ENCODE data around the gene SLC44A2. TPM values are rescaled to one million over a fixed set of nuclear protein-coding genes. Genes with fewer than 3 reads are reported as not detected.

Gene SLC44A2
- polyA plus RNA-seq (2012; ENCODE audit: missing spikeins) = 27.4 TPM

DNA sequence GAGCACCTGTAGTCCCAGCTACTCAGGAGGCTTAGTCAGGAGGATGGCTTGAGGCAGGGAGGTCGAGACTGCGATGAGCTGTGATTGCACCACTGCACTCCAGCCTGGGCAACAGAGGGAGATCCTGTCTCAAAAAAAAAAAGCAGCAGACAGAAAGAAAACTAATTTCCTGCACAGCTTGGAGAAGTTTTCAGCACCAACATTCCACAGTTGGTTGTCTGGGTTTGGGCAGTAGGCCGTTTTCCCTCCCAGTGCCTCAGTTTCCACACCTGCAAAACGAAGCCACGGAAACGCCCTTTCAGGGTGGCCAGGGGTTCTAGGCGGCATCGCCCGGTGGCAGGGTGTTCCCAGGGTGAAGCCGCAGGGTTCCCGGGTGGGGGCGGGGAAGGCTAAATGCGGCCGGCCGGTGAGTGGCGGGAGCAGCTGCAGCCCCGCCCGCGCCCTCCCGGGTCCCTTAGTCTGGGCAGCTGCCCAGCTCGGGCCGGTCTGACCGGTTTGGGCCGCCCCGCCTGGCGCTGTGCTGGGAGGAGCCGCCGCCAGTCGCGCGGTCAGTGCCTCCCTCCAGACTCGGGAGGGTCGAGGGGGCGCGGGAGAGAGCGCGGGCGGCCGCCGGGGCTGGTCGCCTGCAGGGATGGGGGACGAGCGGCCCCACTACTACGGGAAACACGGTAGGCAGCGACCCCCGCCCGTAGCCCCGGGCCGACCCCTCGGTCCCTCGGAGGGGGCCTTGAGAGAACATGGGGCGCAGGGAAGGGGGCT is at the start of gene SLC44A2:
TSS of gene SLC44A2 (plus strand) at position 551 of the 759 bp plus-strand sequence. CDS start at position 632, 81 bp downstream.
- FAIRE-seq (no peak), DNase-seq (ENCODE audit: insufficient read length) (no peak)
- TF ChIP-seq POLR2AphosphoS5 (IDR thresholded peaks at IDR 0.05; ENCODE audit: low read depth, low read length) (no peak), TAF1 (IDR thresholded peaks at IDR 0.05; ENCODE audit: borderline replicate concordance, low read depth, low read length) (no peak), POLR2A (IDR thresholded peaks at IDR 0.05; ENCODE audit: low read depth, low read length) (no peak)

DNA sequence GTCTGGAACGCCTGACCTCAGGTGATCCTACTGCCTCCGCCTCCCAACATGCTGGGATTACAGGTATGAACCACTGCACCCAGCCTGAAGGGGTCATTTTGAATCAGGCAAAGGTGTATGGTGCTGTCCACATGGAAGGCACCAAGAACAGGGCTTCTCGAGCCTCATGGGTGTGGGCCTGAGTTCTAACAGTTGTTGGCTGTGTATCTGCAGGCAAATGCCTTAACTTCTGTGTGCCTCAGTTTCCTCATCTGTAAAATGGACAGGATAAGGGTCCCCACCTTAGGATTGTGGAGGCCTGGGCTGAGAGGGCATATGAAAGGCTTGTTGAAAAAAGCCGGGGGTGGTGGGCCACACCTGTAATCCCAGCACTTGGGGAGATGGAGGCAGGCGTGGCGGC is 47.4 kb upstream of the SLC44A2 start:
- FAIRE-seq (no peak), DNase-seq (ENCODE audit: insufficient read length) (no peak)
- TF ChIP-seq POLR2A (IDR thresholded peaks at IDR 0.05; ENCODE audit: low read depth, low read length) (no peak), POLR2AphosphoS5 (IDR thresholded peaks at IDR 0.05; ENCODE audit: low read depth, low read length) (no peak), TAF1 (IDR thresholded peaks at IDR 0.05; ENCODE audit: borderline replicate concordance, low read depth, low read length) (no peak)

DNA sequence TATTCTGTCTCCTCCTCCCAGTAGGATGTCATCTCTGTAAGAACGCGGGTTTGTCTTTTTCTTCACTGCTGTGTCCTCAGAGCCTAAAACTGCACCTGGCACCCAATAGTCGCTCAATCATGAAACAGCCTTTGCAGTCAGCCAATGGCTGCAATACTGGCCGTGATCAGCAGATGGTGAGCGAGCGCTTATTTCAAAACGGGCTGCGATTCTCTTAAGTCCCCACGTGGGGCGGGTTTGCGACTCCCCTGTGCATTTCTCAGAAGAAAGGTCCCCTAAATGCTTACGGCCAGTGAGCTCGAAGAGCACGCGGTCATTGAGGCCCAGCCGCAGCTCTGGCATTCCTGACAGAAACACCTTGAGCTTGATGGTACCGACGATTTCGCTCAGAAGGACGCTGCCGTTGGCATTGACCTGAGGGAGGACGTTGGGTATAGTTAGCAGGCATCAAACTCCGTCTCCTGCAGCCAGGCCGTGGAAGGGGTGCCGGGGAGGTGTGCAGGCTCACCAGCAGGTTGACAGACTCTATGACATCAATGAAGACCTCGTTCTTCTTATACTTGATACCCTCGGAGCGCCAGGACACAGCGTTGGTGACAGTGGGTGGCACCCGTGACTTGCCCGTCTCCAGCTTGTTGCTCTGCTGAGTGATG is 44.2 kb upstream of the SLC44A2 start:
- DNase-seq (ENCODE audit: insufficient read length) (peak; percentile 71), FAIRE-seq (peak; percentile 89)
- TF ChIP-seq TAF1 (IDR thresholded peaks at IDR 0.05; ENCODE audit: borderline replicate concordance, low read depth, low read length) = no peak
- no peak for TF ChIP-seq POLR2A (IDR thresholded peaks at IDR 0.05; ENCODE audit: low read depth, low read length)
- no peak for TF ChIP-seq POLR2AphosphoS5 (IDR thresholded peaks at IDR 0.05; ENCODE audit: low read depth, low read length)

DNA sequence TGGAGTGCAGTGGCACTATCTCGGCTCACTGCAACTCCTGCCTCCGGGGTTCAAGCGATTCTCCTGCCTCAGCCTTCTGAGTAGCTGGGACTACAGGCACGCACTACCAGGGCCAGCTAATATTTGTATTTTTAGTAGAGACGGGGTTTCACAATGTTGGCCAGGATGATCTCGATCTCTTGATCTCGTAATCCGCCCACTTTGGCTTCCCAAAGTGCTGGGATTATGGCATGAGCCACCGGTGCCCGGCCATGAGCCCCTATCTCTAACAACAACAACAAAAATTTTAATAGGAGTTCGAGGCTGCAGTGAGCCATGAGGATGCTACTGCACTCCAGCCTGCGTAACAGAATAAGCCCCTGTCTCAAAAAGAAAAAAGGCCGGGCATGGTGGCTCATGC is 43.3 kb upstream of the SLC44A2 start:
- TF ChIP-seq TAF1 (IDR thresholded peaks at IDR 0.05; ENCODE audit: borderline replicate concordance, low read depth, low read length) (no peak), POLR2AphosphoS5 (IDR thresholded peaks at IDR 0.05; ENCODE audit: low read depth, low read length) (no peak)
- FAIRE-seq = no peak
- no peak for DNase-seq (ENCODE audit: insufficient read length)

DNA sequence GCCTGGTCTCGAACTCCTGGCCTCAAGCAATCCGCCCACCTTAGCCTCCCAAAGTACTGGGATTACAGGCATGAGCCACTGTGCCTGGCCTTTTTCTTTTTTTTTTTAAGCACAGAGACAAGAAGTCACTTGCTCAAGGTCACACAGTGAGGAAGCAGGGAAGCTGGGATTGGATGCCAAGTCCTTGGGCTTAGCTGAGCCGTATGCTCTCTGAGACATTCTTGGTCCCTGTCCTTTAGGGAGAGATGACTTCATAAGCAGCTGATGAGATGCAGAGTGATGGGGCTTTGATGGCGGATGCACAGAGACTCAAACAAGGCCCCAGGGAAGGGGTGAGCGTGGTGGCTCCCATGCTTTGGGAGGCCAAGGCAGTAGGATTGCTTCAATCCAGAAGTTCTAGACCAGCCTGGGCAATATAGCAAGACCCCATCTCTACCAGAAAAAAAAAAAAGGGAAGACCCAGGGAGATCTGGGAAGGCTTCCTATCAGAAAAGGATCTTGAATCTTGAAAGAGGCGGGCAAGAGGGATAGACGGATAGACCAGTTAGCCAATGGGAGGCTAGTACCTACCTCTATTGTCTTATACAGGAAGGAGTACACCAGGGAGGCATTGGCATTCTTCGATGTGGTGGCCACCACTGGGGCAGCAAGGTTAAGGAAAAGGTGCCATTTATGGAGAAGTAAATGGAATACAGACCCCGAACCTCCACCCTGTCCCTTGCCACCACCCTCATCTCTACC is 42.1 kb upstream of the SLC44A2 start:
- FAIRE-seq (no peak), DNase-seq (ENCODE audit: insufficient read length) (no peak)
- TF ChIP-seq POLR2AphosphoS5 (IDR thresholded peaks at IDR 0.05; ENCODE audit: low read depth, low read length) (no peak), TAF1 (IDR thresholded peaks at IDR 0.05; ENCODE audit: borderline replicate concordance, low read depth, low read length) (no peak), POLR2A (IDR thresholded peaks at IDR 0.05; ENCODE audit: low read depth, low read length) (no peak)

DNA sequence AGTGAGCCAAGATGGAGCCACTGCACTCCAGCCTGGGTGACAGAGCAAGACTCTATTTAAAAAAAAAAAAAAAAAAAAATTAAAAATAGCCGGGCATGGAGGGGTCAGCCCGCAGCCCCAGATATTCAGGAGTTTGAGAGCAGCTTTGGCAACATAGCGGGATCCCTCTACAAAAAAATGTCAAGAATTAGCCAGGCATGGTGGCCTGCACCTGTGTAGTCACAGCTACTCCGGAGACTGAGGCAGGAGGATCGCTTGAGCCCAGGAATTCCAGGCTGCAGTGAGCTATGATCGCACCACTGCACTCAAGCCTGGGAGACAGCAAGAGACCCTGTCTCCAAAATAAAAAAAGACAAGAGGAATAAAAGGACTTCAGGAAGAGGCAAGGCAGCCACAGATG is 39.0 kb upstream of the SLC44A2 start:
- TF ChIP-seq TAF1 (IDR thresholded peaks at IDR 0.05; ENCODE audit: borderline replicate concordance, low read depth, low read length) (no peak), POLR2A (IDR thresholded peaks at IDR 0.05; ENCODE audit: low read depth, low read length) (no peak), POLR2AphosphoS5 (IDR thresholded peaks at IDR 0.05; ENCODE audit: low read depth, low read length) (no peak)
- FAIRE-seq (no peak), DNase-seq (ENCODE audit: insufficient read length) (no peak)

DNA sequence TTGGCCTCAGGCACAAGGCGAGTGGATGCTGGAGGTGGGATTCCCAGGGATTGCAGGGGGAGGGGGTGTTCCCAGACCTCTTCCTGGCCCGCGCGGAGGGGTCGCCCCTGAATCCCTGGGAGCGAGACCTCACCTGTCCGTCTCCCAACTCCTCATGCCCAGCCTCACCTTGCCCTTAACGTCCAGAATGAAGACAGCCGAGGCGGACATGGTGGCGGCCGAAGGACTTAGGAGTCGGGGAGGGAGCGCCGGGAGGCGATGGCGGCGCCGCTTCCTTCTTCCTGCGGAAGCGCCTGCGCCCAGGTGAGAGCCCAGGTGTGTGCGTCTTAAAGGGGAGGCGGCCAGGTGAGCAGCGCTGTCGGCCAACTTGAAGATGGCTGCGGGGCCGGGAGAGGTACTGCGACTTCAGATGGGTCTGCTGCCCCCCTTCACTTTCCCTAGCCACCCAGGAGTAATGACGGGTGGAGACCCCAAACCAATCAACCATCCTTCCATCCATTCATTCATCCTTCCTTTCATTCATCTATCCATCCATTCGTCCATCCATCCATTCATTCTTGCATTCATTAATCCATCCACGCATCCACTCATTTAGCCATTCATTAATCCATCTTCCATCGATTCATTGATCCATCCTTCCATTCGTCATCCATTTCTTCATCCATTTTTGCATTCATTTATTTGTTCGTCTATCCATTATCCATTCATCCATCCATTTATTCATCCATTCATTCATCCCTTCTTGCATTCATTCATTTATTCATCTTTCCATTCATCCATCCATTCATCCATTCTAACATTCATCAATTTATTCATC is 38.1 kb upstream of the SLC44A2 start, which contains the start of gene AP1M2:
TSS of gene AP1M2 (minus strand) at position 291 of the 817 bp plus-strand sequence. CDS start at position 210, 81 bp downstream.
- TF ChIP-seq TAF1 (IDR thresholded peaks at IDR 0.05; ENCODE audit: borderline replicate concordance, low read depth, low read length) (no peak), POLR2A (IDR thresholded peaks at IDR 0.05; ENCODE audit: low read depth, low read length) (no peak), POLR2AphosphoS5 (IDR thresholded peaks at IDR 0.05; ENCODE audit: low read depth, low read length) (no peak)
- no peak for DNase-seq (ENCODE audit: insufficient read length)
- no peak for FAIRE-seq

DNA sequence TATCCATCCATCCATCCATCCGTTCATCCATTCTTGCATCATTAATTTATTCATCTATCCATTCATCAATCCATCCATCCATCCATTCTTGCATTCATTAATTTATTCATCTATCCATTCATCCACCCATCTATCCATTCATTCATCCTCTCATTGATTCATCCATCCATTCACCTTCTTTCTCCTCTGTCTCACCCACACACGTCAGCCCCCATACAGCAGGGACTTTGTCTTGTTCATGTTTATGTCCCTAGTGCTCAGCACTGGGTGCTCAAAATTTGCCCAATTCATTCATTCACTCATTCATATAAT is 37.6 kb upstream of the SLC44A2 start:
- no peak for FAIRE-seq
- DNase-seq (ENCODE audit: insufficient read length) = no peak
- TF ChIP-seq POLR2A (IDR thresholded peaks at IDR 0.05; ENCODE audit: low read depth, low read length) (no peak), POLR2AphosphoS5 (IDR thresholded peaks at IDR 0.05; ENCODE audit: low read depth, low read length) (no peak), TAF1 (IDR thresholded peaks at IDR 0.05; ENCODE audit: borderline replicate concordance, low read depth, low read length) (no peak)

DNA sequence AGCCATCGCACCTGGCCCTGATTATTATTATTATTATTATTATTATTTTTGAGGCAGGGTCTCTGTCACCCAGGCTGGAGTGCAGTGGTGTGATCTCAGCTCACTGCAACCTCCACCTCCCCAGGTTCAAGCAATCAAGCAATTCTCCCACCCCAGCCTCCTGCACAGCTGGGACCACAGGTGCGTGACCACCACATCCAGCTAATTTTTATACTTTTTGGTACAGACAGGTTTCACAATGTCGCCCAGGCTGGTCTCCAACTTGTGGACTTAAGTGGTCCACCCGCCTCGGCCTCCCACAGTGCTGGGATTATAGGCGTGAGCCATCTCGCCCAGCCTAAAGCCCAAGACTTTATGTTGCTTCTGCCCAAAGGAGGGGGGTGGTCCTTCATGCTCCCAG is 32.2 kb upstream of the SLC44A2 start:
- DNase-seq (ENCODE audit: insufficient read length) = no peak
- TF ChIP-seq POLR2A (IDR thresholded peaks at IDR 0.05; ENCODE audit: low read depth, low read length) = no peak
- no peak for TF ChIP-seq TAF1 (IDR thresholded peaks at IDR 0.05; ENCODE audit: borderline replicate concordance, low read depth, low read length)
- TF ChIP-seq POLR2AphosphoS5 (IDR thresholded peaks at IDR 0.05; ENCODE audit: low read depth, low read length) = no peak
- FAIRE-seq = no peak

DNA sequence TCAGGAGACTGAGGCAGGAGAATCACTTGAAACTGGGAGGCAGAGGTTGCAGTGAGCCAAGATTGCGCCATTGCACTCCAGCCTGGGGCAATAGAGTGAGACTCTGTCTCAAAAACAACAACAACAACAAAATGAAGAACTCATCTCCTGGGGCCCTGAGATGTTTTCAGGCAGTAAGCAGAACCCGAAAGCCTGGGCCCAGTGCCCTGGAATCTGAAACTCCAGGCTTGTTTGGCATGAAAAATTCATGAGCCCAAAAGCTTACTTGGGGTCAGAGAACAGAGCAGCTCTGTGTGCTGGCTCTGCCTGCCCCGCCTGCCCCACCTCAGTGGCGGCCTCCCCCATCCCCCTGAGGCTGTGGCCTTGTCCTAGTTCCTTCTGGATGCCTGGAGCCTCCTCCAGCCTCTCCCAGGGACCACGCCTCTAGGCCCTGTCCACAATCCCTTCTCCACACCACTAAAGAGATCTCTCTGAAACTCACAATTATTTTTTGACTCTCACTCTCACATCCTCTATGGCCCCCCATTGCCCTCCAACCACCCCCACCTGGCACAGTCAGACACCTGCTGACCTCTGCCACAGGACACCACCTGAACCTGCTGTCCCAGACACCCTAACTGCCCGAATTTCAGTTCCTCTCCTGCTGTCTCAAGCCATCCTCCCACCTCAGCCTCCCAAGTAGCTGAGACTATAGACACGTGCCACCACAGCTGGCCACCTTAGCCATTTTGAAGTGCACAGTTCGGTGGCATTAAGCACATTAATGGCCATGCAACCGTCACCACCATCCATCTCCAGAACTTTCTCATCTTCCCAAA is 31.3 kb upstream of the SLC44A2 start:
- DNase-seq (ENCODE audit: insufficient read length) = no peak
- TF ChIP-seq TAF1 (IDR thresholded peaks at IDR 0.05; ENCODE audit: borderline replicate concordance, low read depth, low read length) = no peak
- TF ChIP-seq POLR2AphosphoS5 (IDR thresholded peaks at IDR 0.05; ENCODE audit: low read depth, low read length) = no peak
- TF ChIP-seq POLR2A (IDR thresholded peaks at IDR 0.05; ENCODE audit: low read depth, low read length) = no peak
- FAIRE-seq = peak; percentile 74
